ENCODE results near the gene KCNQ1. TPM values are rescaled to one million over a fixed set of nuclear protein-coding genes. Genes with fewer than 3 reads are reported as not detected.

The KCNQ1 gene
- total and polyA plus RNA-seq, 7 donors: 1.1 to 25.2 (median 3.8) TPM

- Histone ChIP-seq H3K4me1 (peaks cover 0 to 21% (median 17%) of the 10 kb centered on the region in 4 donors), H3K36me3 (no peaks in the 10 kb centered on the region), H3K4me3 (no peak overlapping the region), H3K27me3 (peaks cover 0 to 3% (median 0%) of the 10 kb centered on the region in 3 donors), H3K9me3 (no peaks in the 10 kb centered on the region), H3K27ac (peak overlapping the region in 1 of 4 donors; percentile 33)
- intact Hi-C loops (cut with DNase I): loop anchor here (5.0 kb wide), 4 partner anchors 173 to 337 kb away; partner anchors contain the start of genes C11orf21 and TSPAN32
- TF ChIP-seq POLR2AphosphoS5 (IDR thresholded peaks at IDR 0.05): no peak
- peak; percentile 66 for DNase-seq
- 87 to 91% methylated on average over 31 of the region's 31 CpGs for WGBS, 2 donors
Measured at GRCh38 chr11:2534134-2534956, 89.5 kb downstream of the KCNQ1 start.

- Histone ChIP-seq H3K4me1 (peaks cover 0 to 21% (median 17%) of the 10 kb centered on the region in 4 donors), H3K36me3 (no peaks in the 10 kb centered on the region), H3K9me3 (no peaks in the 10 kb centered on the region), H3K27me3 (peaks cover 0 to 3% (median 0%) of the 10 kb centered on the region in 3 donors), H3K27ac (no peak overlapping the region), H3K4me3 (no peak overlapping the region)
- TF ChIP-seq POLR2AphosphoS5 (IDR thresholded peaks at IDR 0.05) (no peak), EP300 (IDR thresholded peaks at IDR 0.05) (no peak), CTCF (IDR thresholded peaks at IDR 0.05) (no peak), POLR2A (IDR thresholded peaks at IDR 0.05) (no peak)
- intact Hi-C loops (cut with DNase I): loop anchor here (5.0 kb wide), 4 partner anchors 172 to 338 kb away; partner anchors contain the start of genes C11orf21 and TSPAN32
- peak; percentile 56 for DNase-seq
- WGBS, 2 donors: 92 to 94% methylated on average over 15 of the region's 15 CpGs
Measured at GRCh38 chr11:2534957-2535672, 90.3 kb downstream of the KCNQ1 start.

- H3K4me3 ChIP-seq: no peak overlapping the region
- peaks cover 0 to 2% (median 0%) of the 10 kb centered on the region in 3 donors for H3K27me3 ChIP-seq
- H3K36me3 ChIP-seq: no peaks in the 10 kb centered on the region
- no peaks in the 10 kb centered on the region for H3K9me3 ChIP-seq
- DNase-seq: peak; percentile 61
- TF ChIP-seq POLR2A (IDR thresholded peaks at IDR 0.05): no peak
- TF ChIP-seq CTCF (IDR thresholded peaks at IDR 0.05): no peak
- TF ChIP-seq EP300 (IDR thresholded peaks at IDR 0.05): no peak
- no peak for TF ChIP-seq POLR2AphosphoS5 (IDR thresholded peaks at IDR 0.05)
- intact Hi-C loops (cut with DNase I): no loop called here
- 87 to 93% methylated on average over 27 of the region's 27 CpGs for WGBS, 2 donors
- H3K27ac ChIP-seq: no peak overlapping the region
- peaks cover 0 to 21% (median 17%) of the 10 kb centered on the region in 4 donors for H3K4me1 ChIP-seq
Measured at GRCh38 chr11:2535673-2536439, 91.0 kb downstream of the KCNQ1 start.

GRCh38 chr11:2536440-2536989, 91.7 kb downstream of the KCNQ1 start:
- H3K27ac ChIP-seq: no peak overlapping the region
- H3K4me1 ChIP-seq: peaks cover 0 to 21% (median 17%) of the 10 kb centered on the region in 4 donors
- H3K27me3 ChIP-seq: no peaks in the 10 kb centered on the region
- no peak for TF ChIP-seq CTCF (IDR thresholded peaks at IDR 0.05)
- no peak for TF ChIP-seq POLR2AphosphoS5 (IDR thresholded peaks at IDR 0.05)
- no peak for TF ChIP-seq EP300 (IDR thresholded peaks at IDR 0.05)
- no peak for TF ChIP-seq POLR2A (IDR thresholded peaks at IDR 0.05)
- WGBS, 2 donors: 93 to 94% methylated on average over 19 of the region's 19 CpGs
- intact Hi-C loops (cut with DNase I): no loop called here
- no peaks in the 10 kb centered on the region for H3K36me3 ChIP-seq
- peak; percentile 56 for DNase-seq
- H3K9me3 ChIP-seq: no peaks in the 10 kb centered on the region
- no peak overlapping the region for H3K4me3 ChIP-seq

Data from sigmoid colon (tissue), 7 donors.